GM12874 (cell line): ENCODE results near the gene USP8.

ENCODE experiments used
- CTCF ChIP-seq: IDR thresholded peaks from 2 replicates; pipeline ENCODE4 v1.5.1; 2011; ENCODE audit warnings: low read depth, mild to moderate bottlenecking, control low read depth, low read length, moderate library complexity; ENCODE audit not compliant: insufficient read depth

Gene USP8

GRCh38 chr15:50531766-50532165 lies 107.6 kb downstream of the USP8 start:
- no peak for TF ChIP-seq CTCF

- no peak for TF ChIP-seq CTCF
Observed at GRCh38 chr15:50542887-50543210, 118.6 kb downstream of the USP8 start.

- TF ChIP-seq CTCF, result no peak
Observed at GRCh38 chr15:50543556-50543955, 119.4 kb downstream of the USP8 start.

GRCh38 chr15:50544368-50544767 lies 120.2 kb downstream of the USP8 start:
- TF ChIP-seq CTCF, result no peak

GRCh38 chr15:50546566-50546965 lies 122.4 kb downstream of the USP8 start, which contains the start of gene USP50:
Gene USP50, minus strand, starts transcription at chr15:50546666. Its CDS starts 141 bp downstream, at chr15:50546525.
- no peak for TF ChIP-seq CTCF

GRCh38 chr15:50549326-50549725 lies 125.1 kb downstream of the USP8 start:
- no peak for TF ChIP-seq CTCF

- no peak for TF ChIP-seq CTCF
Observed at GRCh38 chr15:50552238-50552637, 128.0 kb downstream of the USP8 start.
